Measurements from ENCODE around the gene SOX8.
"Not testable (repeated sequence)": the region's sequence is repeated elsewhere in the genome, so short reads cannot be mapped to it uniquely, and the experiment has no call there.

The SOX8 gene

DNA sequence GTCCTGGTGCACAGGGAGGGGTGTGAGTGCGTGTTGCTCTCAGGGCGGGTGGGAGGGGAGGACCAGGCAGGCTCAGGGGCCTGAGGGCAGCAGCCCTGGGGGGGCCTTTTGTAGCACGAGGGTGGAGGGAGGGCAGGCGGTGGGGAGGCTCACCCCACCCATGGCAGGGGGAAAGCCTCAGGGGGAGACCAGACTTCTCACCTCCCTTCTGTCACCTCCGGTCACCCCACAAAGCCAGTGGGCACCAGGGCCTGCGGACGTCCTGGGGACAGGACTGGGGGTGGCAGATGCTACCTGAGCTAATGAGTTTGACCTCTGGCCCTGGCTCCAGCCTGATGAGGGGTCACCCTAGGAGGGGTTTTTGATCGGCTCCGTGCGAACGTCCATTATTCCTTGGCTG is 39.0 kb downstream of the SOX8 start:
- H3K9me3 ChIP-seq (ENCODE audit: control insufficient read depth, low read length): no peaks in the 10 kb centered on the region
- no peaks in the 10 kb centered on the region for H3K36me3 ChIP-seq (ENCODE audit: control insufficient read depth, insufficient read depth, low read length, severe bottlenecking)
- H3K4me1 ChIP-seq (ENCODE audit: control insufficient read depth, insufficient read depth, low read length): peaks cover 6% of the 10 kb centered on the region
- H3K4me3 ChIP-seq (ENCODE audit: low read length): no peak overlapping the region
- H3K27me3 ChIP-seq (replicated peaks; ENCODE audit: control insufficient read depth, insufficient read depth, low read length): peaks cover 5% of the 10 kb centered on the region
- no peak for DNase-seq (ENCODE audit: low read depth)
- H3K9ac ChIP-seq (ENCODE audit: low read length): no peak overlapping the region

DNA sequence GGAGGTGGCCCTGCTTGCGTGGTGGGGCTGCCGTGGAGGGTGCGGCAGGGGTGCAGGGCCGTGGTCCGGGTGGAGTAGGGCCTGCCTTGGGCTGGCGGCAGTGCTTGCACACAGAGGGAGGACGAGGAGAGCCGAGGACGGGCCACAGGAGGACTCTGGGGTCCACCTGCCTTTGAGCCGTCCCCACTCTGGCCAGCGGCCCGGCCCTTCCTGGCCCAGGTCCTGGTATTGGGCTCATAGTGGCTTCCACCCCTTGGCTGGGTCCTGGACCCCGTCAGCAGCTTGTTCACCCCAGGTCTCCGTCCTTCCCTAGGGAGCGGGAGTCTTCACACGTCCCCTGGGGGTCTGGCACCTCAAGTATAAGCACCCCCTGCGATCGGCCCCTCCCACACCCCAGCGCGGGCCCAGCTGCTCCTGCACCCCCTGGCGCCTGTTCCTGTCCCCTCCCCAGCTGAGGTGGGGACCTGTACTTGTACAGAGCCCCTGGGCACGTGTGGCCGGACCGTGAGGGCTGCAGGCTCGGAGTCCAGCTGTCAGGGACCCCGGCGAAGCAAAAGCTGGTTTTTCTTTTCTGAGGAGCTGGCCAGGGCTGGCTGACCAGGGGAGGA is 40.1 kb downstream of the SOX8 start:
- H3K36me3 ChIP-seq (ENCODE audit: control insufficient read depth, insufficient read depth, low read length, severe bottlenecking): no peaks in the 10 kb centered on the region
- no peak overlapping the region for H3K4me3 ChIP-seq (ENCODE audit: low read length)
- no peak overlapping the region for H3K9ac ChIP-seq (ENCODE audit: low read length)
- no peaks in the 10 kb centered on the region for H3K9me3 ChIP-seq (ENCODE audit: control insufficient read depth, low read length)
- peaks cover 9% of the 10 kb centered on the region for H3K27me3 ChIP-seq (replicated peaks; ENCODE audit: control insufficient read depth, insufficient read depth, low read length)
- DNase-seq (ENCODE audit: low read depth): no peak
- peaks cover 6% of the 10 kb centered on the region for H3K4me1 ChIP-seq (ENCODE audit: control insufficient read depth, insufficient read depth, low read length)

DNA sequence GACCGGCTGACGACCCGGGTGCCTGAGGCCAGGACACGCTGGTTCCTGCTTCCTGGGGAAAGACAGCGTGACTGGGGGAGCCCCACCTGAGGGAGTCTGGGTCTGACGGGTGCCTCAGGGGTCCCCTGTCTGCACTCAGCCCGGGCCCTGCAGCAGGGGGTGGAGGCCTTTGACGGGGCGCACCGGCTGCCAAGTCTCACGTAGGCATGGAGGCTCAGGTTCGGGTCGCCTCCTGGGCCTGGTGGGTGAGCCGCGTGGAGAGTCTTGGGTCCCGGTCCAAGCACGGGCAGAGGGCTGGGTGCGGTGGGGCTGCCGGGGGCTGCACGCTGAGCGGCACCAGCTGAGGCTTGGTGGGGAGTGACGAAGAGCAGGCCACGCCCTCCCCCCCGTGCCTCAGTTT is 40.9 kb downstream of the SOX8 start:
- H3K4me3 ChIP-seq (ENCODE audit: low read length): no peak overlapping the region
- no peaks in the 10 kb centered on the region for H3K36me3 ChIP-seq (ENCODE audit: control insufficient read depth, insufficient read depth, low read length, severe bottlenecking)
- peaks cover 6% of the 10 kb centered on the region for H3K4me1 ChIP-seq (ENCODE audit: control insufficient read depth, insufficient read depth, low read length)
- DNase-seq (ENCODE audit: low read depth): no peak
- no peaks in the 10 kb centered on the region for H3K9me3 ChIP-seq (ENCODE audit: control insufficient read depth, low read length)
- no peak overlapping the region for H3K9ac ChIP-seq (ENCODE audit: low read length)
- peaks cover 12% of the 10 kb centered on the region for H3K27me3 ChIP-seq (replicated peaks; ENCODE audit: control insufficient read depth, insufficient read depth, low read length)

DNA sequence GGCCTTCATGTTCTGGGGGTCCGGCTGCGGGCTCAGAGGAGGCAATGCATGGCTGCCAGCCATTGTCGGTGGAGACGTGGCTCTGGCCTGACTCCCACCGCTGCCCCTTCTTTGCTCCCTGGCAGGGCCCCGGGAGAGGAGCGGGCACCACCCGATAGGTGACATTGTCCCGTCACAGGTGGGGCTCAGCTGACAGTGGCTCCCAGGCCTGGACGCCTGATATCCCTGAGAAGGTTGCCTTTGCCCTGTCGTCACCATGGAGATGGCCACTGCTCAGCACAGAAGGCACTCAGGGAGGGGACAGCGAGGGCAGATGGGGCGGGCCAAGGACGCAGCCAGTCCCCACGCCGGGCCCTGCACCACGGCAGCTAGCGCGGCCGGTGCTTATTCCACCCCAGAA is 42.6 kb downstream of the SOX8 start:
- no peak overlapping the region for H3K9ac ChIP-seq (ENCODE audit: low read length)
- H3K4me1 ChIP-seq (ENCODE audit: control insufficient read depth, insufficient read depth, low read length): peaks cover 6% of the 10 kb centered on the region
- no peak for DNase-seq (ENCODE audit: low read depth)
- peaks cover 21% of the 10 kb centered on the region for H3K27me3 ChIP-seq (replicated peaks; ENCODE audit: control insufficient read depth, insufficient read depth, low read length)
- no peaks in the 10 kb centered on the region for H3K9me3 ChIP-seq (ENCODE audit: control insufficient read depth, low read length)
- no peak overlapping the region for H3K4me3 ChIP-seq (ENCODE audit: low read length)
- no peaks in the 10 kb centered on the region for H3K36me3 ChIP-seq (ENCODE audit: control insufficient read depth, insufficient read depth, low read length, severe bottlenecking)

DNA sequence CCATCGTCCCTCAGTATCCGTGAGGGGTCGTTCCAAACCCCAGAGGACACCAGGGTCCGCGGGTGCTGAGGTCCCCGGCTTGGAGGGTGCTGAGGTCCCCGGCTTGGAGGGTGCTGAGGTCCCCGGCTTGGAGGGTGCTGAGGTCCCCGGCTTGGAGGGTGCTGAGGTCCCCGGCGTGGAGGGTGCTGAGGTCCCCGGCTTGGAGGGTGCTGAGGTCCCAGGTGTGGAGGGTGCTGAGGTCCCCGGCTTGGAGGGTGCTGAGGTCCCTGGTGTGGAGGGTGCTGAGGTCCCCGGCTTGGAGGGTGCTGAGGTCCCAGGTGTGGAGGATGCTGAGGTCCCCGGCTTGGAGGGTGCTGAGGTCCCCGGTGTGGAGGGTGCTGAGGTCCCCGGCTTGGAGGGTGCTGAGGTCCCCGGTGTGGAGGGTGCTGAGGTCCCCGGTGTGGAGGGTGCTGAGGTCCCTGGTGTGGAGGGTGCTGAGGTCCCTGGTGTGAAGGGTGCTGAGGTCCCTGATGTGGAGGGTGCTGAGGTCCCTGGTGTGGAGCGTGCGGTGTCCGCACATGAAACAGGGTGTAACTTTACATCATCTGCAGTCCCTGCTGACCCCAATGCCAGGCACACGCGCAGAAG is 43.7 kb downstream of the SOX8 start:
- H3K27me3 ChIP-seq (replicated peaks; ENCODE audit: control insufficient read depth, insufficient read depth, low read length): peaks cover 26% of the 10 kb centered on the region
- not testable (repeated sequence) for H3K9me3 ChIP-seq (ENCODE audit: control insufficient read depth, low read length); H3K4me3 ChIP-seq (ENCODE audit: low read length); H3K36me3 ChIP-seq (ENCODE audit: control insufficient read depth, insufficient read depth, low read length, severe bottlenecking); H3K9ac ChIP-seq (ENCODE audit: low read length); DNase-seq (ENCODE audit: low read depth); H3K4me1 ChIP-seq (ENCODE audit: control insufficient read depth, insufficient read depth, low read length)

DNA sequence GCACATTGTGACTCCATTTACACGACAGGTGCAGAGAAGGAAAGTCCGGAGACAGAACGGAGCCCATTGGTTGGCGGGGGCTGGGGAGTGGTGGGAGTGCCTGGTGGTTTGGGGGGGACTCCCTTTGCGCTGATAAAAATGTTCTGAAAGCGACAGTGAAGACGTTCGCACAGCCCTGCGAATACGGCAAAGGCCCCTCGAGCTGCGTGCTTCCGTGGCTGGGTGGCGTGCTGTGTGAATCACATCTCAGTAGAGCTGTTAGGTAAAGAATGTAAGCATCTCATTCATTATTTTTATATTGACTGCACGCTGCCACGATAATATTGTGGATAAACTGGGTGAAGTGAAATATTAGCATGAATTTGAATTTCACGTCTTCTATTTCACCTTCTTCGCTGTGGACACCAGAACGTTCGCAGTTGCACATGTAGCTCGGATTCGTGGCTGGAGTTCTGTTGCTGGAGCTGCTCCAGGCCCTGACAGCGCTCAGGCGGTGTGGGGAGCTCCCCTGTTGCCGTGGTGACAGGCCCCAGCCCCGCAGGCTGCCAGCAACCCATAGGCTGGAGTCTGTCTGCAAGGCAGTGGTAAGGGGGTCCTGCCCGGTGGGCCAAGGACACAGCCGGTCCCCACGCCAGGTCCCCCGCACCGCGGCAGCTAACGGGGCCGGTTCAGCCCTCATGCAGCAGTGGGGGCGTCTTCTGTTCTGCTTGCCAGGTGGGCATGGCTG is 44.6 kb downstream of the SOX8 start:
- no peak overlapping the region for H3K9ac ChIP-seq (ENCODE audit: low read length)
- no peaks in the 10 kb centered on the region for H3K4me1 ChIP-seq (ENCODE audit: control insufficient read depth, insufficient read depth, low read length)
- H3K36me3 ChIP-seq (ENCODE audit: control insufficient read depth, insufficient read depth, low read length, severe bottlenecking): no peaks in the 10 kb centered on the region
- H3K4me3 ChIP-seq (ENCODE audit: low read length): no peak overlapping the region
- no peak for DNase-seq (ENCODE audit: low read depth)
- peaks cover 29% of the 10 kb centered on the region for H3K27me3 ChIP-seq (replicated peaks; ENCODE audit: control insufficient read depth, insufficient read depth, low read length)
- H3K9me3 ChIP-seq (ENCODE audit: control insufficient read depth, low read length): no peaks in the 10 kb centered on the region

DNA sequence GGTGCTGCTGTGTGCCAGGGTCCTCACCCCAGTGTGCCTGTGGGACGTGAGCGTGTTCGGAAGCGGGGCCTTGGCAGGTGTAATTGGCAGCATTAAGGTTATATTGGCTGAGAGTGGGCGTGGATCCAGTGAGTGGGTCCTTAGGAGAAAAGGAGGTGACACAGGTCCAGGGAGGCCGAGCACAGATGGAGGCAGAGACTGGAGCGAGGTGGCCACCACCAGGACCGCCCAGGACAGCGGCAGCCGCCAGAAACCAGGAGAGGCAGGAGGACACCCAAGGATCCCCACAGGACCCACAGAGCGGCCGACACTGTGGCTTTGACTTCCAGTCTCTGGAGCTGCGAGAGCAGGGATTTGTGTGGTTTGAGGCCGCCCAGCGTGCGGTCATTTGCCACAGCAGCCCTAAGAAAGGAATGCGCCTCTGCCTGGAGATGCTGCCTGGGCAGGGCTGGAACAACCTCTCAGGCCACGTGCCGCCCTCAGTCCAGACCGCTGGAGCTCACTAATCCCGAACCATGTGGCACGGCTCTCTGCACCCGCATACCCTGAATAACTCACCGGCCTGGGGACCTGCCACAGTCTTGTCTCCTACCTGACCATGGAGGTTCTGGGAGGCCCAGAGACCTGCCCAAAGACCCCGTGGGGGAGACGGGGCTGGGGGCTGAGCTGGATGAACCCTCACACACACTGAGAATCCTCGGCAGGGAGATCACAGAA is 45.4 kb downstream of the SOX8 start:
- Histone ChIP-seq H3K9ac (ENCODE audit: low read length) (no peak overlapping the region), H3K9me3 (ENCODE audit: control insufficient read depth, low read length) (no peaks in the 10 kb centered on the region), H3K4me3 (ENCODE audit: low read length) (no peak overlapping the region), H3K36me3 (ENCODE audit: control insufficient read depth, insufficient read depth, low read length, severe bottlenecking) (no peaks in the 10 kb centered on the region), H3K4me1 (ENCODE audit: control insufficient read depth, insufficient read depth, low read length) (no peaks in the 10 kb centered on the region), H3K27me3 (replicated peaks; ENCODE audit: control insufficient read depth, insufficient read depth, low read length) (peaks cover 30% of the 10 kb centered on the region)
- DNase-seq (ENCODE audit: low read depth): no peak

DNA sequence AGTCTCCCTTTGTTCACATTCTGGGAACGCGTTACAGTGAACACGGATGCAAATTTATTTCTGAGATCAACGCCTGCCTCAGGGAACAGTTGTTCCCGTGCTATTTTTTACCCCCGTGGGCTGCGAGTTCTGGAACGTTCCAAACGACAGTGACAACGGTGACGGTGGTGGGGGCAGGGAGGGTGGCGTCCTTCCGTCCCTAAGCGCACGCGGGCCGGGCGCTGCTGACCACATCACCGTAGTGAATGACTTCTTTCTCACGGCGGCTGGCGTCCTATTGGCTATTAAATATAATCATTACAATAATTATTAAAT is 45.9 kb downstream of the SOX8 start:
- no peak overlapping the region for H3K4me3 ChIP-seq (ENCODE audit: low read length)
- H3K27me3 ChIP-seq (replicated peaks; ENCODE audit: control insufficient read depth, insufficient read depth, low read length): peaks cover 36% of the 10 kb centered on the region
- DNase-seq (ENCODE audit: low read depth): no peak
- H3K36me3 ChIP-seq (ENCODE audit: control insufficient read depth, insufficient read depth, low read length, severe bottlenecking): no peaks in the 10 kb centered on the region
- no peaks in the 10 kb centered on the region for H3K4me1 ChIP-seq (ENCODE audit: control insufficient read depth, insufficient read depth, low read length)
- H3K9ac ChIP-seq (ENCODE audit: low read length): no peak overlapping the region
- H3K9me3 ChIP-seq (ENCODE audit: control insufficient read depth, low read length): peaks cover 1% of the 10 kb centered on the region

DNA sequence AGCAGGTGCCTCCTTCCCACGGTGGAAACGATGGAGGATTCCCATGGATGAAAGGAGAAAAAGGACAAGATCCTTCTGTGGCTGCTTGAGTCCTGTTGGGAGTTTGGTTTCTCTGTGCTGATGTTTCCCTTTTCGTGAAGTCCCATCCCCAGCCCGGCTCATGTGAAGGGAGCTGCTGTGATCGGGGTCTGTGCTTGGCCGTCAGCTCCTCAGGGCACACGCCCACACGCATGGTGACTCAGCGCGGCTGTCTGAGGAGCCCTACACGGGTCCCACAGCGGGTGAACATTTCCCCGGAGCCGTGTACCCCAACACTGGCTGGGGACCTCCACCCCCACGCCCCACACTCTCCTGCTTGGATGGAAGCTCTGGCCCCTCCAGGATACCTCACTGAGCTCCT is 46.5 kb downstream of the SOX8 start:
- H3K9ac ChIP-seq (ENCODE audit: low read length): no peak overlapping the region
- no peak overlapping the region for H3K4me3 ChIP-seq (ENCODE audit: low read length)
- H3K4me1 ChIP-seq (ENCODE audit: control insufficient read depth, insufficient read depth, low read length): no peaks in the 10 kb centered on the region
- DNase-seq (ENCODE audit: low read depth): no peak
- peaks cover 38% of the 10 kb centered on the region for H3K27me3 ChIP-seq (replicated peaks; ENCODE audit: control insufficient read depth, insufficient read depth, low read length)
- H3K9me3 ChIP-seq (ENCODE audit: control insufficient read depth, low read length): peaks cover 7% of the 10 kb centered on the region
- no peaks in the 10 kb centered on the region for H3K36me3 ChIP-seq (ENCODE audit: control insufficient read depth, insufficient read depth, low read length, severe bottlenecking)

DNA sequence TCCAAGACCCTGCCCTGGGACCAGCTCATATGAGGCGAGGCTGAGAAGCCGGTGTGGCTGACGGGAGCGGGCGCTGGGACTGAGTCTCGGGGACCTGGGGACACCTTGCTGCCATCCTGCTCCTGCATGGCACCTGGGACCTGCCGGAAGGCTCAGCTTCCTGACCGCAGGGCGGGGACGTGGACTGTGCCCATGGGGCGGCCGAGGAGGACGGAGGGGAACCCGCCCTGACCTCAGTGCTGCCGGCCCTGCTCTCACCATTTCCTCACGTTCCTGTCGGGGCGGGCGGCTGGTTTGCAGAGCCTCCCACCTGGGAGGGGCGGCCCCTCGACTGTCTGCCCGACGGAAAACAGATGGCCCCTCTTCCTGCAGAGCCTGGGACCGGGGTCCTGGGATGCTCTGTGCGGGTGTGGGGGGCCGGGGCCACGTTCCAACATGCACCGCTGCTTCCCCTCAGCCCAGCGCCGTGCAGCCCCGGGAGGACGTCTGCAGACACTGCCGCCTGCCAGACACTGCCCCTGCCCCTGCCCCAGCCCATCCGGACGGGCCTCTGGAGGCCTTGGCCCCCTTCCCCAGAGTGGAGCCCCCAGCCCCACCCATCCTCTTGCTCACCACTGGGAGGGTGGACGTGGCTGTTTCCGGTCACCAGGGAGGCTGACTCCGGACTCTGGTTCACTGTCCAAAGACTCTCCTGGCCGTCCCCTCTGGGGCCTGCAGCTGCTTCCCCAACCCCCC is 47.1 kb downstream of the SOX8 start:
- no peak for DNase-seq (ENCODE audit: low read depth)
- H3K27me3 ChIP-seq (replicated peaks; ENCODE audit: control insufficient read depth, insufficient read depth, low read length): peaks cover 38% of the 10 kb centered on the region
- no peaks in the 10 kb centered on the region for H3K4me1 ChIP-seq (ENCODE audit: control insufficient read depth, insufficient read depth, low read length)

DNA sequence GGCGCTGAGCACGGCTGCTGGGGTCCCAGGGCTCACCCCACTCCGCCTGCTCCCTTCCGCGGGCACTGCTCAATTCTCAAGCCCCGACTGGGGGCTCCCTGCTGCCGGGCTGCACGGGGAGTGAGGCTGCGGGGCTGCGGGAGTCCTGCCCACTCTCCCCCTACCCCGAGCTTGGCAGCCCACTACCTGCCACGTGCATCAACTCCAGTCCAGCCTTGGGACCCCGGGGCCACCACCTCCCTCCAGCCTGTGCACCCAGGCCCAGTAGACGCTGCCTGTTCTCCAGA is 47.6 kb downstream of the SOX8 start:
- H3K27me3 ChIP-seq (replicated peaks; ENCODE audit: control insufficient read depth, insufficient read depth, low read length): peaks cover 38% of the 10 kb centered on the region
- DNase-seq (ENCODE audit: low read depth): no peak
- H3K36me3 ChIP-seq (ENCODE audit: control insufficient read depth, insufficient read depth, low read length, severe bottlenecking): no peaks in the 10 kb centered on the region
- no peak overlapping the region for H3K4me3 ChIP-seq (ENCODE audit: low read length)
- H3K4me1 ChIP-seq (ENCODE audit: control insufficient read depth, insufficient read depth, low read length): no peaks in the 10 kb centered on the region
- H3K9me3 ChIP-seq (ENCODE audit: control insufficient read depth, low read length): peaks cover 11% of the 10 kb centered on the region
- no peak overlapping the region for H3K9ac ChIP-seq (ENCODE audit: low read length)

More for the DNA sequence above, 47.1 kb downstream of the SOX8 start:
- H3K36me3 ChIP-seq (ENCODE audit: control insufficient read depth, insufficient read depth, low read length, severe bottlenecking): no peaks in the 10 kb centered on the region
- H3K4me3 ChIP-seq (ENCODE audit: low read length): no peak overlapping the region
- no peak overlapping the region for H3K9ac ChIP-seq (ENCODE audit: low read length)
- H3K9me3 ChIP-seq (ENCODE audit: control insufficient read depth, low read length): peaks cover 11% of the 10 kb centered on the region
